Liver (tissue), 3 donors: Measurements from ENCODE around the gene ZGLP1.

Experiments
- EGR1 ChIP-seq, 2 donors: IDR thresholded peaks; 2 replicates each; pipeline ENCODE4 v1.6.1; 2016 to 2018; ENCODE audit warnings: antibody characterized with exemption in 2 of 2, low read depth in 2 of 2
- FOXA2 ChIP-seq: IDR thresholded peaks from 2 replicates; pipeline ENCODE4 v1.6.1; 2016; ENCODE audit warnings: antibody characterized with exemption
- GABPA ChIP-seq, 2 donors: IDR thresholded peaks in 1 of 2; conservative IDR thresholded peaks in 1 of 2; 2 replicates each; pipeline ENCODE4 v1.6.1; 2016; ENCODE audit warnings: antibody characterized with exemption in 2 of 2, mild to moderate bottlenecking in 1 of 2, moderate library complexity in 1 of 2
- HNF4A ChIP-seq, 2 donors: conservative IDR thresholded peaks; 2 replicates each; pipeline ENCODE4 v1.6.1; 2016; ENCODE audit warnings: antibody characterized with exemption in 2 of 2, mild to moderate bottlenecking in 2 of 2
- JUND ChIP-seq, 2 donors: IDR thresholded peaks; 2 replicates each; pipeline ENCODE4 v1.6.1; 2016; ENCODE audit warnings: antibody characterized with exemption in 2 of 2
- RAD21 ChIP-seq, 2 donors: IDR thresholded peaks; 2 replicates each; pipeline ENCODE4 v1.6.1; 2016; ENCODE audit warnings: antibody characterized with exemption in 2 of 2, mild to moderate bottlenecking in 2 of 2
- SP1 ChIP-seq: IDR thresholded peaks from 2 replicates; pipeline ENCODE4 v1.6.1; 2018; ENCODE audit warnings: antibody characterized with exemption, mild to moderate bottlenecking
- TAF1 ChIP-seq: conservative IDR thresholded peaks from 2 replicates; pipeline ENCODE4 v1.6.1; 2016; ENCODE audit warnings: antibody characterized with exemption, mild to moderate bottlenecking
- YY1 ChIP-seq: IDR thresholded peaks from 2 replicates; pipeline ENCODE4 v1.6.1; 2016; ENCODE audit warnings: antibody characterized with exemption, mild to moderate bottlenecking
- TF ChIP-seq, protein P1 (sequence below): fragments of 150-350 bp; IDR thresholded peaks from 2 replicates; pipeline ENCODE4 v1.5.1; 2017; ENCODE audit warnings: improper control_type of control experiment, low read depth, low read length; ENCODE audit not compliant: missing input control
- TF ChIP-seq, protein P2 (sequence below): IDR thresholded peaks from 2 replicates; pipeline ENCODE4 v1.6.1; 2016; ENCODE audit warnings: antibody characterized with exemption
- donor health status: healthy.
- donor health status: healthy.

DNA sequence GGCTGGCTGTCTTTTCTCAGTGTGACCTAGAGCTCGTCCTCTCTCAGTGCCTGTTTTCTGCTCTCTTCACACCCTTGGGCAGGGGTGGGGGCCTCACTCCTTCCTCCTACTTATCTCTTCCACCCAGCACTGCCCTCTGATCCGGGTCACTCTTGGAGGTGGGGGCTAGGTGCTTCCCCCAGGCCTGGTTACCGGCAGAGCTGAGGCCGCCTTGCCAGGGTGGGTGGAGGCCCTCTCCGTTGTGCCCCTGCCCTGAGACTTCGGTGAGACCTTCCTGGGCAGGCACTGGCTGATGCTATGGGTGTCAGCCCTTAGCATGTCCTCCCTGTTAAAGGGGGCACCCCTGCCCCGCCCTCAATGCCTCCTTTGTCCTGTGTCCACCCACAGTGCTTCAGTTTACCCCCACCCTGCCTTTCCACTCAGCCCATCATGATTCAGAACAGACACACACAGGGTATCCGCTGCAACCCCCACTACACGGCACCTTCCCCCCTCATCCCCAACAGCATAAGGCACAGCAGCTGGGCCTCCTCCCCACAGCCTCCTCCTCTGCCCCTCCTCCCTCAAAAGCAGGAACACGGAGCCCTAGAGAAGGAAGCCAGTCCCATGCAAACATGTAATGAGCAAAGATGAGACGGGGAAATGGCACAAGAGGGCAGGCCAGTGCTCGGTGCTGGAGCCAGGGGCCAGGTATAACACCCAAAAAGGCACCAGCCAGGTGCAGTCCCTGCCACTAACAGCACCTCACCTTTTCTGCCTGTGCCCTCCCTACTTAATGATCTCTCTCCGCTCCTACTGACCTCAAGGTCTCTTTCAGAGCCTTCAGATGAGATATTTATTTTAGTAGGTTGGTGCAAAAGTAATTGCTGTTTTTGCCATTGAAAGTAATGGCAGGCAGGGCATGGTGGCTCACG, 9.8 kb downstream of the ZGLP1 start:
- TF ChIP-seq, protein P1, sequence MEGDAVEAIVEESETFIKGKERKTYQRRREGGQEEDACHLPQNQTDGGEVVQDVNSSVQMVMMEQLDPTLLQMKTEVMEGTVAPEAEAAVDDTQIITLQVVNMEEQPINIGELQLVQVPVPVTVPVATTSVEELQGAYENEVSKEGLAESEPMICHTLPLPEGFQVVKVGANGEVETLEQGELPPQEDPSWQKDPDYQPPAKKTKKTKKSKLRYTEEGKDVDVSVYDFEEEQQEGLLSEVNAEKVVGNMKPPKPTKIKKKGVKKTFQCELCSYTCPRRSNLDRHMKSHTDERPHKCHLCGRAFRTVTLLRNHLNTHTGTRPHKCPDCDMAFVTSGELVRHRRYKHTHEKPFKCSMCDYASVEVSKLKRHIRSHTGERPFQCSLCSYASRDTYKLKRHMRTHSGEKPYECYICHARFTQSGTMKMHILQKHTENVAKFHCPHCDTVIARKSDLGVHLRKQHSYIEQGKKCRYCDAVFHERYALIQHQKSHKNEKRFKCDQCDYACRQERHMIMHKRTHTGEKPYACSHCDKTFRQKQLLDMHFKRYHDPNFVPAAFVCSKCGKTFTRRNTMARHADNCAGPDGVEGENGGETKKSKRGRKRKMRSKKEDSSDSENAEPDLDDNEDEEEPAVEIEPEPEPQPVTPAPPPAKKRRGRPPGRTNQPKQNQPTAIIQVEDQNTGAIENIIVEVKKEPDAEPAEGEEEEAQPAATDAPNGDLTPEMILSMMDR: no peak
- no peak for TF ChIP-seq EGR1 (IDR thresholded peaks at IDR 0.05; ENCODE audit: low read depth in 2 of 2)
- TF ChIP-seq TAF1: no peak
- TF ChIP-seq SP1: no peak
- no peak for TF ChIP-seq RAD21 (IDR thresholded peaks at IDR 0.05)
- TF ChIP-seq YY1: no peak
- no peak for TF ChIP-seq FOXA2
- TF ChIP-seq HNF4A (conservative IDR thresholded peaks at IDR 0.05): no peak
- TF ChIP-seq GABPA (IDR thresholded peaks at IDR 0.05 in 1 of 2, conservative IDR thresholded peaks at IDR 0.05 in 1 of 2): no peak
- no peak for TF ChIP-seq JUND (IDR thresholded peaks at IDR 0.05)
- TF ChIP-seq, protein P2, sequence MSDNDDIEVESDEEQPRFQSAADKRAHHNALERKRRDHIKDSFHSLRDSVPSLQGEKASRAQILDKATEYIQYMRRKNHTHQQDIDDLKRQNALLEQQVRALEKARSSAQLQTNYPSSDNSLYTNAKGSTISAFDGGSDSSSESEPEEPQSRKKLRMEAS: no peak
